H1 (cell line): ENCODE measurements around the gene METTL14.
A peak's percentile ranks its signal among the peaks of the same experiment; 100 is the strongest.

Experiments
- BRCA1 ChIP-seq: IDR thresholded peaks from 2 replicates; pipeline ENCODE4 v1.6.1; 2012; ENCODE audit warnings: low read depth, low read length, improper control_type of control experiment
- CHD1 ChIP-seq: IDR thresholded peaks from 2 replicates; pipeline ENCODE4 v1.6.1; 2012; ENCODE audit warnings: low read depth, low read length, improper control_type of control experiment
- CREB1 ChIP-seq: IDR thresholded peaks from 2 replicates; pipeline ENCODE4 v1.6.1; 2012; ENCODE audit warnings: inconsistent platforms
- EP300 ChIP-seq, 2 experiments: IDR thresholded peaks; 1 replicate in 1 of 2; 2 replicates in 1 of 2; pipeline ENCODE4 v1.6.1; 2011 to 2012; ENCODE audit warnings: low read depth in 2 of 2, low read length in 2 of 2, mild to moderate bottlenecking in 2 of 2, borderline replicate concordance in 1 of 2, inconsistent platforms in 1 of 2, moderate library complexity in 1 of 2
- EZH2 ChIP-seq: fragments of 200-600 bp; sonication (generic); IDR thresholded peaks from 2 replicates; pipeline ENCODE4 v1.7.1; 2012; ENCODE audit warnings: low read depth, mild to moderate bottlenecking, moderate library complexity, low read length, inconsistent platforms; ENCODE audit not compliant: severe bottlenecking
- GABPA ChIP-seq: IDR thresholded peaks from 2 replicates; pipeline ENCODE4 v1.6.1; 2011; ENCODE audit warnings: mild to moderate bottlenecking, low read length, moderate library complexity, borderline replicate concordance; ENCODE audit not compliant: insufficient read depth
- KDM4A ChIP-seq: IDR thresholded peaks from one replicate; pipeline ENCODE4 v1.7.1; 2012; ENCODE audit warnings: low read depth, mild to moderate bottlenecking, moderate library complexity, low read length, inconsistent platforms; ENCODE audit not compliant: severe bottlenecking
- NRF1 ChIP-seq: IDR thresholded peaks from 2 replicates; pipeline ENCODE4 v1.6.1; 2011; ENCODE audit warnings: mild to moderate bottlenecking, low read depth, low read length, improper control_type of control experiment
- POLR2A ChIP-seq, 2 experiments: IDR thresholded peaks; 1 replicate in 1 of 2; 2 replicates in 1 of 2; pipeline ENCODE4 v1.6.1; 2011; ENCODE audit warnings: low read depth in 2 of 2, low read length in 2 of 2, mild to moderate bottlenecking in 2 of 2; ENCODE audit errors: control extremely low read depth in 1 of 2
- SIX5 ChIP-seq: IDR thresholded peaks from 2 replicates; pipeline ENCODE4 v1.6.1; 2011; ENCODE audit warnings: mild to moderate bottlenecking, low read depth, low read length
- TAF1 ChIP-seq: IDR thresholded peaks from 2 replicates; pipeline ENCODE4 v1.6.1; 2011; ENCODE audit warnings: mild to moderate bottlenecking, low read depth, low read length
- YY1 ChIP-seq: IDR thresholded peaks from 2 replicates; pipeline ENCODE4 v1.6.1; 2011; ENCODE audit warnings: low read depth, mild to moderate bottlenecking, low read length

GRCh38 chr4:118683513-118683912 is 1.7 kb upstream of the METTL14 start:
- TF ChIP-seq GABPA (no peak), BRCA1 (no peak), SIX5 (peak; percentile 61), CREB1 (no peak), EZH2 (no peak), NRF1 (no peak), YY1 (peak; percentile 71), EP300 (IDR thresholded peaks at IDR 0.05; ENCODE audit: borderline replicate concordance in 1 of 2, low read depth in 2 of 2, low read length in 2 of 2) (no peak), POLR2A (IDR thresholded peaks at IDR 0.05; ENCODE audit: control extremely low read depth in 1 of 2, low read depth in 2 of 2, low read length in 2 of 2) (no peak), CHD1 (no peak), TAF1 (no peak), KDM4A (no peak)
